Measurements from ENCODE around the gene MTCL1.
"Not testable (repeated sequence)": the region's sequence is repeated elsewhere in the genome, so short reads cannot be mapped to it uniquely, and the experiment has no call there.

The MTCL1 gene

GRCh38 chr18:8744038-8744437 lies 38.7 kb downstream of the MTCL1 start:
- DNase-seq (ENCODE audit: low read depth): no peak

GRCh38 chr18:8744656-8745055 lies 39.3 kb downstream of the MTCL1 start:
- no peak for DNase-seq (ENCODE audit: low read depth)

GRCh38 chr18:8745355-8746014 lies 40.1 kb downstream of the MTCL1 start:
- no peak for DNase-seq (ENCODE audit: low read depth)

GRCh38 chr18:8747440-8747937 lies 42.1 kb downstream of the MTCL1 start:
- DNase-seq (ENCODE audit: low read depth): no peak

GRCh38 chr18:8749492-8749891 lies 44.1 kb downstream of the MTCL1 start:
- no peak for DNase-seq (ENCODE audit: low read depth)

GRCh38 chr18:8750954-8751415 lies 45.6 kb downstream of the MTCL1 start:
- no peak for DNase-seq (ENCODE audit: low read depth)

GRCh38 chr18:8751692-8752091 lies 46.3 kb downstream of the MTCL1 start:
- DNase-seq (ENCODE audit: low read depth): no peak

GRCh38 chr18:8752329-8752728 lies 47.0 kb downstream of the MTCL1 start:
- DNase-seq (ENCODE audit: low read depth): no peak

GRCh38 chr18:8754995-8755960 lies 49.9 kb downstream of the MTCL1 start:
- DNase-seq (ENCODE audit: low read depth): no peak

GRCh38 chr18:8756571-8756970 lies 51.2 kb downstream of the MTCL1 start:
- no peak for DNase-seq (ENCODE audit: low read depth)

- no peak for DNase-seq (ENCODE audit: low read depth)
Measured at GRCh38 chr18:8757396-8757997, 52.1 kb downstream of the MTCL1 start.

- no peak for DNase-seq (ENCODE audit: low read depth)
Measured at GRCh38 chr18:8758466-8758865, 53.1 kb downstream of the MTCL1 start.

GRCh38 chr18:8760984-8761383 lies 55.6 kb downstream of the MTCL1 start:
- no peak for DNase-seq (ENCODE audit: low read depth)

- not testable (repeated sequence) for DNase-seq (ENCODE audit: low read depth)
Measured at GRCh38 chr18:8761535-8761934, 56.2 kb downstream of the MTCL1 start.

GRCh38 chr18:8762968-8763367 lies 57.6 kb downstream of the MTCL1 start:
- DNase-seq (ENCODE audit: low read depth): no peak

GRCh38 chr18:8763611-8764010 lies 58.3 kb downstream of the MTCL1 start:
- no peak for DNase-seq (ENCODE audit: low read depth)

GRCh38 chr18:8765783-8766463 lies 60.6 kb downstream of the MTCL1 start:
- DNase-seq (ENCODE audit: low read depth): no peak

GRCh38 chr18:8766559-8767293 lies 61.4 kb downstream of the MTCL1 start:
- DNase-seq (ENCODE audit: low read depth): no peak

- DNase-seq (ENCODE audit: low read depth): no peak
Measured at GRCh38 chr18:8767340-8767739, 62.0 kb downstream of the MTCL1 start.

- no peak for DNase-seq (ENCODE audit: low read depth)
Measured at GRCh38 chr18:8769509-8770095, 64.2 kb downstream of the MTCL1 start.

GRCh38 chr18:8770657-8771056 lies 65.3 kb downstream of the MTCL1 start:
- no peak for DNase-seq (ENCODE audit: low read depth)

All from stimulated activated CD8-positive, alpha-beta memory T cell treated with anti-CD3 and anti-CD28 coated beads, Interleukin-12 subunit alpha, Interleukin-12 subunit beta, amount 100 ng/mL, for 4 hours (primary cell).